Nephron (organoid): ENCODE measurements around the gene CAPS.

Experiments
- H3K27ac Mint-ChIP-seq, 3 experiments: 2 replicates each; pipeline ENCODE4 v1.8.0; 2020; ENCODE audit warnings: mixed read lengths in 3 of 3, mild to moderate bottlenecking in 2 of 3, moderate library complexity in 1 of 3
- H3K27me3 Mint-ChIP-seq: 2 replicates; pipeline ENCODE4 v1.8.0; 2021; ENCODE audit warnings: low read depth, mild to moderate bottlenecking, moderate library complexity, mixed read lengths
- H3K36me3 Mint-ChIP-seq: 2 replicates; pipeline ENCODE4 v1.8.0; 2020; ENCODE audit warnings: low read depth, mixed read lengths
- H3K4me1 Mint-ChIP-seq: 2 replicates; pipeline ENCODE4 v1.8.0; 2020; ENCODE audit warnings: mixed read lengths
- H3K4me3 Mint-ChIP-seq, 3 experiments: 2 replicates each; pipeline ENCODE4 v1.8.0; 2020; ENCODE audit warnings: mild to moderate bottlenecking in 3 of 3, mixed read lengths in 3 of 3, moderate library complexity in 2 of 3
- H3K9me3 Mint-ChIP-seq: 2 replicates; pipeline ENCODE4 v1.8.0; 2020; ENCODE audit warnings: mixed read lengths
- TF ChIP-seq, protein P1 (sequence below), 3 experiments: fragments of 200-600 bp; sonication (generic); IDR thresholded peaks; one replicate each; pipeline ENCODE4 v1.5.0; 2021; ENCODE audit warnings: antibody characterized with exemption in 3 of 3; ENCODE audit not compliant: unreplicated experiment in 3 of 3

The CAPS gene

DNA sequence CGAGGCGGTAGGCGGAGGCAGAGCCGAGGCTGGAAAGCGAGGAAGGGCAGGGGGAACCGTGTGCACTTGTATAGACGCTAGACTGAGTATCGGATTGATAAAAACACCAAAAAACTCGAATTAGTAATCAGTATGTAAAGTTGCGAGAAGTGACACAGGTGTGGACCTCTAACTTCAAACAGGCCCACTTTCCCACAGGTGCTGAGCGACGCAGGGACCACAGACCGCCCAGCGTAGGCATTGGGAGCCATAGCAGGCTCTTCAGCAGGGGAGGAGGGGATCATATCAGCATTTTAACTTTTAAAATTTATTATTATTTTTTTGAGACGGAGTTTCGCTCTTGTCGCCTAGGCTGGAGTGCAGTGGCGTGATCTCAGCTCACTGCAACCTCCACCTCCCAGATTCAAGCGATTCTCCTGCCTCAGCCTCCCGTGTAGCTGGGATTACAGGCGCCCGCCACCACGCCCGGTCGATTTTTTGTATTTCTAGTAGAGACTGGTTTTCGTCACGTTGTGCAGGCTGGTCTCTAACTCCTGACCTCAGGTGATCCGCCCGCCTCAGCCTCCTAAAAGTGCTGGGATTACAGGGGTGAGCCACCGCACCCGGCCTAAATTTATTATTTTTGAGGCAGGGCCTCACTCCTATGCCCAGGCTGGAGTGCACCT is 8.8 kb upstream of the CAPS start:
- H3K27ac Mint-ChIP-seq = peak overlapping the region in 1 of 3 experiments; percentile 28
- no peaks in the 10 kb centered on the region for H3K27me3 Mint-ChIP-seq
- H3K9me3 Mint-ChIP-seq = no peaks in the 10 kb centered on the region
- peak overlapping the region; percentile 72 to 98 (median 78) for H3K4me3 Mint-ChIP-seq
- peaks cover 11% of the 10 kb centered on the region for H3K36me3 Mint-ChIP-seq
- peaks cover 11% of the 10 kb centered on the region for H3K4me1 Mint-ChIP-seq
- TF ChIP-seq, protein P1, sequence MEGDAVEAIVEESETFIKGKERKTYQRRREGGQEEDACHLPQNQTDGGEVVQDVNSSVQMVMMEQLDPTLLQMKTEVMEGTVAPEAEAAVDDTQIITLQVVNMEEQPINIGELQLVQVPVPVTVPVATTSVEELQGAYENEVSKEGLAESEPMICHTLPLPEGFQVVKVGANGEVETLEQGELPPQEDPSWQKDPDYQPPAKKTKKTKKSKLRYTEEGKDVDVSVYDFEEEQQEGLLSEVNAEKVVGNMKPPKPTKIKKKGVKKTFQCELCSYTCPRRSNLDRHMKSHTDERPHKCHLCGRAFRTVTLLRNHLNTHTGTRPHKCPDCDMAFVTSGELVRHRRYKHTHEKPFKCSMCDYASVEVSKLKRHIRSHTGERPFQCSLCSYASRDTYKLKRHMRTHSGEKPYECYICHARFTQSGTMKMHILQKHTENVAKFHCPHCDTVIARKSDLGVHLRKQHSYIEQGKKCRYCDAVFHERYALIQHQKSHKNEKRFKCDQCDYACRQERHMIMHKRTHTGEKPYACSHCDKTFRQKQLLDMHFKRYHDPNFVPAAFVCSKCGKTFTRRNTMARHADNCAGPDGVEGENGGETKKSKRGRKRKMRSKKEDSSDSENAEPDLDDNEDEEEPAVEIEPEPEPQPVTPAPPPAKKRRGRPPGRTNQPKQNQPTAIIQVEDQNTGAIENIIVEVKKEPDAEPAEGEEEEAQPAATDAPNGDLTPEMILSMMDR (IDR thresholded peaks at IDR 0.05; ENCODE audit: unreplicated experiment in 3 of 3) = no peak

DNA sequence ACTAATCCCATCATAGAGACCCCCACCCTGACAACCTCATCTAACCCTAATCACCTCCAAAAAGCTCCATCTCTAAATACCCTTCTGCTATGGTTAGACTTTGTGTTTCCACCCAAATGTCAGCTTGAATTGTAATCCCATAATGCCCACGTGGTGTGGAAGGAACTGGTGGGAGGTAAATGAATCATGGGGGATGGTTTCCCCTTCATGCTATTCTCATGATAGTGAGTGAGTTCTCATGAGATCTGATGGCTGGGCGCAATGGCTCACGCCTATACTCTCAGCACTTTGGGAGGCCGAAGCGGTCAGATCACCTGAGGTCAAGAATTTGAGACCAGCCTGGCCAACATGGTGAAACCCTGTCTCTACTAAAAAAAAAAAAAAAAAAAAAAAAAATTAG is 6.8 kb upstream of the CAPS start:
- no peaks in the 10 kb centered on the region for H3K27me3 Mint-ChIP-seq
- TF ChIP-seq, protein P1 (IDR thresholded peaks at IDR 0.05; ENCODE audit: unreplicated experiment in 3 of 3) = no peak
- H3K27ac Mint-ChIP-seq = no peak overlapping the region
- H3K9me3 Mint-ChIP-seq = no peaks in the 10 kb centered on the region
- H3K36me3 Mint-ChIP-seq = peaks cover 4% of the 10 kb centered on the region
- peak overlapping the region; percentile 19 to 67 (median 47) for H3K4me3 Mint-ChIP-seq
- peaks cover 6% of the 10 kb centered on the region for H3K4me1 Mint-ChIP-seq

DNA sequence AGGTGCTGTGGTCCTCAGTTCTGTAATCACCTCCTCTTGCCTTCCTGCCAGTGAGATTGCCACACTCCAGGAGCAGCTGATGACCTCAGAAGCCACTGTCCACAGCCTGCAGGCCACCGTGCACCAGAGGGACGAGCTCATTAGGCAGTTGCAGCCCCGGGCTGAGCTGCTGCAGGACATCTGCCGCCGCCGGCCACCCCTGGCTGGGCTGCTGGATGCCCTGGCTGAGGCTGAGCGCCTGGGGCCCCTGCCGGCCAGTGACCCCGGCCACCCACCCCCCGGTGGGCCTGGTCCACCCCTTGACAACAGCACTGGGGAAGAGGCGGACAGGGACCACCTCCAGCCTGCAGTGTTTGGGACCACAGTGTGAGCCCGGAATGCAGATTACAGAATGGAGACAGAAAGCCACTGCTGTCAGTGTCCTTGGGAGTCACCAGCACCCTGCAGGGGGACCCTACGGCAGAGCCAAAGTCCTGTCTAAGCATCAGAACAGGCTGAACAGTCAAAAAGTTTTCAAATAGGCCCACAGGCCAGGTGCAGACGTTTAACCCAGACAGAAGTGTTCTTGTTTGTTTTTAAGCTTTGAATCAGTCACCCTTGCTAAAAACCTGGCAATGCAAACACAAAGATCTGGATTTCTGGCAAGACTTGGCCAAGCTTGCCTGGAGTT is 5.1 kb upstream of the CAPS start:
- H3K4me3 Mint-ChIP-seq = no peak overlapping the region
- H3K9me3 Mint-ChIP-seq = no peaks in the 10 kb centered on the region
- TF ChIP-seq, protein P1 (IDR thresholded peaks at IDR 0.05; ENCODE audit: unreplicated experiment in 3 of 3) = no peak
- H3K27ac Mint-ChIP-seq = no peak overlapping the region
- H3K27me3 Mint-ChIP-seq = no peaks in the 10 kb centered on the region
- H3K36me3 Mint-ChIP-seq = peaks cover 8% of the 10 kb centered on the region
- no peaks in the 10 kb centered on the region for H3K4me1 Mint-ChIP-seq

DNA sequence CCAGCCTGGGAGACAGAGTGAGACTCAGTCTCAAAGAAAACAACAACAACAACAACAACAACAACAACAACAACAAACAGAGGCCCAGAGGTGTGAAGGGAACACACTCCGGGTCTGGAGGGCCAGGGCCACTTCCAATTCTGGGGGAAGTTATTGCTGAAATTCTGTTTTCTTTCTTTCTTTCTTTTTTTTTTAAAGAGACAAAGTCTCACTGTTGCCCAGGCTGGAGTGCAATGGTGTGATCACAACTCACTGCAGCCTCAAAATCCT is 3.5 kb upstream of the CAPS start:
- H3K27me3 Mint-ChIP-seq = no peaks in the 10 kb centered on the region
- no peaks in the 10 kb centered on the region for H3K9me3 Mint-ChIP-seq
- TF ChIP-seq, protein P1 (IDR thresholded peaks at IDR 0.05; ENCODE audit: unreplicated experiment in 3 of 3) = no peak

DNA sequence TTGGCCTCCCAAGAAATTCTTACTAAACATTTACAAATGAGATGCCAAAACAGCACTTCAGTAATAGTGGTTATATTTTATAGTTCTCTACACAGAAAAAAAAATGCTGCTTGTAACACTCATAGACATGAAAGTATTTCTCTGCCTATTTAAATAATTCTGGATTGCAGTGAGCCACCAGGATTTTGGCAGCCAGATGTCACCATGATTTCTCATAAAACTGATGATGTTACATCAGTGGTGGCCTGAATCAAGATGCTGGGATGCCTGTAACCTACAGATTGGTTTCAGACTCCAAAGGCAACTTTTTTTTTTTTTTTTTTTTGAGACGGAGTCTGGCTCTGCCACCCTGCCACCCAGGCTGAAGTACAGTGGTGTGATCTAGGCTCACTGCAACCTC is 2.7 kb upstream of the CAPS start:
- H3K4me1 Mint-ChIP-seq = no peaks in the 10 kb centered on the region
- H3K27me3 Mint-ChIP-seq = no peaks in the 10 kb centered on the region
- TF ChIP-seq, protein P1 (IDR thresholded peaks at IDR 0.05; ENCODE audit: unreplicated experiment in 3 of 3) = no peak
- H3K9me3 Mint-ChIP-seq = no peaks in the 10 kb centered on the region
- H3K36me3 Mint-ChIP-seq = peaks cover 7% of the 10 kb centered on the region
- no peak overlapping the region for H3K4me3 Mint-ChIP-seq
- H3K27ac Mint-ChIP-seq = no peak overlapping the region

More for the DNA sequence above, 3.5 kb upstream of the CAPS start:
- Mint-ChIP-seq H3K4me3 (no peak overlapping the region), H3K36me3 (peaks cover 8% of the 10 kb centered on the region), H3K4me1 (no peaks in the 10 kb centered on the region), H3K27ac (no peak overlapping the region)

DNA sequence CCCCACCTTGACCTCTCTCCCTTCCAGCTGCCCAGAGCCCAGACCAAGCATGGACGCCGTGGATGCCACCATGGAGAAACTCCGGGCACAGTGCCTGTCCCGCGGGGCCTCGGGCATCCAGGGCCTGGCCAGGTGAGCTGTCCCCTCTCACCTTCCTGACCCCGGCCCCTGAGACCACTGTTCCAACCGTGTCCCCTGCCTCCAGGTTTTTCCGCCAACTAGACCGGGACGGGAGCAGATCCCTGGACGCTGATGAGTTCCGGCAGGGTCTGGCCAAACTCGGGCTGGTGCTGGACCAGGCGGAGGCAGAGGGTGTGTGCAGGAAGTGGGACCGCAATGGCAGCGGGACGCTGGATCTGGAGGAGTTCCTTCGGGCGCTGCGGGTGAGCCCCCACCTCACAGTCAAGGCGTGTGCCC is 312 bp downstream of the CAPS start:
- Mint-ChIP-seq H3K4me3 (no peak overlapping the region), H3K27me3 (no peaks in the 10 kb centered on the region), H3K27ac (peak overlapping the region in 1 of 3 experiments; percentile 61), H3K4me1 (no peaks in the 10 kb centered on the region), H3K9me3 (no peaks in the 10 kb centered on the region), H3K36me3 (peaks cover 18% of the 10 kb centered on the region)
- TF ChIP-seq, protein P1 (IDR thresholded peaks at IDR 0.05; ENCODE audit: unreplicated experiment in 3 of 3) = no peak
